Esophagus squamous epithelium (tissue), 4 donors: ENCODE data around the gene SHMT2.

ENCODE experiments used
- CTCF ChIP-seq, 6 experiments: fragments of 450-650 bp in 4 of 6; fragments of 200-600 bp in 2 of 6; sonication (generic) in 2 of 6; IDR thresholded peaks; one replicate each; pipeline ENCODE4 v1.5.1; 2016 to 2019; ENCODE audit warnings: antibody characterized with exemption in 6 of 6, mild to moderate bottlenecking in 4 of 6, moderate library complexity in 4 of 6
- POLR2A ChIP-seq, 4 donors: fragments of 450-650 bp; IDR thresholded peaks; one replicate each; pipeline ENCODE4 v1.6.1; 2017; ENCODE audit warnings: antibody characterized with exemption in 4 of 4, mild to moderate bottlenecking in 4 of 4, moderate library complexity in 3 of 4

GRCh38 chr12:57187222-57188089 lies 42.1 kb upstream of the SHMT2 start:
- TF ChIP-seq CTCF (IDR thresholded peaks at IDR 0.05), result no peak
- no peak for TF ChIP-seq POLR2A (IDR thresholded peaks at IDR 0.05)
